Stimulated activated CD8-positive, alpha-beta memory T cell treated with anti-CD3 and anti-CD28 coated beads, Interleukin-15, amount 100 ng/mL, for 1 hour (primary cell): ENCODE data around the gene ZFPM1.
"Not testable (repeated sequence)": the region's sequence is repeated elsewhere in the genome, so short reads cannot be mapped to it uniquely, and the experiment has no call there.

Source experiments
- DNase-seq: peaks from one replicate; pipeline ENCODE4 v3.0.0-alpha.2; 2020; ENCODE audit warnings: low read depth

The ZFPM1 gene

GRCh38 chr16:88478889-88479792 is 26.1 kb downstream of the ZFPM1 start:
- no peak for DNase-seq

- no peak for DNase-seq
Observed at GRCh38 chr16:88479793-88480760, 27.0 kb downstream of the ZFPM1 start.

GRCh38 chr16:88480829-88481228 is 27.7 kb downstream of the ZFPM1 start:
- no peak for DNase-seq

- no peak for DNase-seq
Observed at GRCh38 chr16:88481851-88482250, 28.8 kb downstream of the ZFPM1 start.

- DNase-seq: no peak
Observed at GRCh38 chr16:88482630-88483391, 29.7 kb downstream of the ZFPM1 start.

- DNase-seq: no peak
Observed at GRCh38 chr16:88483392-88483641, 30.2 kb downstream of the ZFPM1 start.

GRCh38 chr16:88484505-88485365 is 31.7 kb downstream of the ZFPM1 start:
- DNase-seq: no peak

GRCh38 chr16:88485366-88485741 is 32.3 kb downstream of the ZFPM1 start:
- DNase-seq: not testable (repeated sequence)

- DNase-seq: no peak
Observed at GRCh38 chr16:88486398-88487123, 33.5 kb downstream of the ZFPM1 start.

- no peak for DNase-seq
Observed at GRCh38 chr16:88487124-88487432, 34.0 kb downstream of the ZFPM1 start.

- DNase-seq: no peak
Observed at GRCh38 chr16:88487920-88488851, 35.1 kb downstream of the ZFPM1 start.

- no peak for DNase-seq
Observed at GRCh38 chr16:88489163-88489741, 36.2 kb downstream of the ZFPM1 start.

- no peak for DNase-seq
Observed at GRCh38 chr16:88491001-88491559, 38.0 kb downstream of the ZFPM1 start.

- no peak for DNase-seq
Observed at GRCh38 chr16:88491560-88492310, 38.7 kb downstream of the ZFPM1 start.

- DNase-seq: no peak
Observed at GRCh38 chr16:88493879-88494278, 40.8 kb downstream of the ZFPM1 start.

- no peak for DNase-seq
Observed at GRCh38 chr16:88494335-88495154, 41.5 kb downstream of the ZFPM1 start.

- DNase-seq: no peak
Observed at GRCh38 chr16:88495268-88495772, 42.2 kb downstream of the ZFPM1 start.
